ENCODE data around the gene ECHDC3.

- TF ChIP-seq CTCF (IDR thresholded peaks at IDR 0.05) (no peak), POLR2A (IDR thresholded peaks at IDR 0.05) (no peak)
Observed at GRCh38 chr10:11697718-11698527, 44.3 kb upstream of the ECHDC3 start.
